Measurements from ENCODE around the gene ELMOD1.

ELMOD1 gene

GRCh38 chr11:107648242-107648641 is 57.3 kb downstream of the ELMOD1 start:
- DNase-seq (ENCODE audit: low spot score): no peak

DNA sequence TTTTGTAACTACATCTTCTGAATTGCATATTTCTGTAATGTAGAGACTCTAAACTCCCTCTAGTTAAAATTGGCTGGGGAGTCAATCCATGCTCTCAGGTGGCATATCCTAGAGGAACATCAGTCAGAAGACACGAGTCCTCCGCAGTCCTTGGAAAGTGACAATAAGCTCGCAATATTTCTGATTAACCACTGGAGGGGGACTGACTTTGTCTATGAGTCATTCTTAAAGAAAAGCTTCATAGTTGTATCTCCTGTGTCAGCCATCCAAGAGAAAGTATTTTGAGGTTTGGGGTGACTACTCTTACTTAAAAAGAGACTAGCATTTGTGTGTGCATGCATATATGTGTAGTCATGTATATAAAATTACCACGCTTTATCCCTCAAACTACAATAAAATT is 60.7 kb downstream of the ELMOD1 start:
- no peak for DNase-seq (ENCODE audit: low spot score)

GRCh38 chr11:107653076-107653475 is 62.1 kb downstream of the ELMOD1 start:
- no peak for DNase-seq (ENCODE audit: low spot score)

DNA sequence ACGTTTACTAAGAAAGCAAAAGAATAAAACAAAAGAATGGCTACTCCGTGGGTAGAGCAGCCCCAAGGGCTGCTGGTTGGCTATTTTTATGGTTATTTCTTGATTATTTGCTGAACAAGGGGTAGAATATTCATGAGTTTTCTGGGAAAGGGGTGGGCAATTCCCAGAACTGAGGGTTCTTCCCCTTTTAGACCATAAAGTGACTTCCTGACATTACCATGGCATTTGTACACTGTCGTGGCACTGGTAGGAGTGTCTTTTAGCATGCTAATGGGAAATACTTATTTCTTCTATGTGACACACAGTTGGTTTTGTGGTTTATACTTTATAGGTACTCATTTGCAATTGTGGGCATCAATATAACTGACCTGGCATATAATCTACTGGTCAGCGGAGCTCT is 64.7 kb downstream of the ELMOD1 start:
- no peak for DNase-seq (ENCODE audit: low spot score)

DNA sequence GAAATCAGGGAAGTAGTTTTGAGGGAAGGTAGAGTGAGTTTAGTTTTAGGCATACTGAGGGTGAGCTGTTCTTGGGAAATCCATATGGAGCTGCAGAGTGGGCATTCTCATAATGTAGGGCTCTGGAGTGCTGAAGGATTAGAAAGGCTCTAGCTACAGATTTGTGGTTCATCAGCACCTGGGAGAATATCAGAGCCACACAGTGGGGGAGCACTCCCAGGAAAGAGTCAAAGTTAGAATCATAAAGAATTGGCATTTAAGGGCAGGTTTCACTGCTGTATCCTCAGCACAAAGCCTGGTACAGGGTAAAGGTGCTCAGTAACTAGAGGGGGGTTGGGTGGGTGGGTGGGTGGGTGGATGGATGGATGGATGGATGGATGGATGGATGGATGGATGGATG is 68.4 kb downstream of the ELMOD1 start:
- DNase-seq (ENCODE audit: low spot score): no peak

DNA sequence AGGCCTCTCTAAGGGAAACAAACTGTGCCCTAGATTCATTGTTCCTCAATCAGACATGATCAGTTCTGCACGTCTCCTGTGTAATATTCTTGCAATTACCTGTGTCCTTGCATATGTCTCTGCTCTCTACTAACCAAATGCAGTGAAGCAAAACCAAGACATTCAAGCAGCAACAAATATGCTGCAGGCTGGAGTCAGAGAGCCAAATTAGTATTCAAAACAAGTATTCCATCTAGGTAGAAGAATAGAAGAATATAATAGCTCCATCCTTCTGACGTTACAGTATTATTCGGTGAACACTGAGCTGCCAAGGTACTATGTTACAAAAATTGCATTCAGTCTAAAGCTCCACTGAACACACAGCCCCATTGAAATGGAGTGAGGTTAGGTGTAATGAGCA is 69.1 kb downstream of the ELMOD1 start:
- no peak for DNase-seq (ENCODE audit: low spot score)

DNA sequence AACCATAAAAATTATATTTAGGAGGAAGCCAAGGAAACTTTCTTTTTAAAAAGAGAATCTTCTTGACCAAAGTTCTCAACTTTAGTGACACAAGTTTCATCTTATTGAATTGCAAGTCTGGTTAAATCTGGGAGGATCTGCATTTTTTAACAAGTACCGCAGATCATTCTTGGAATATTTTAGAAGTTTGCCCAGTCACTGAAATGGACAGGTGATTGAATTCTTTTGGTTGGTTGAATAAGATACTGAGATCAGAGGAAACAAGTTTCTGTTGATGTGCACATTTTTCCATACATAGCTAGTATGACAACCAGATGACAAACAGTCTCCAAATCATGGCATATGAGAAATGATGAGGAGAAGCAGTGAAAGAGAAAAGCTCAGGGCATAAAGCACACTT is 70.7 kb downstream of the ELMOD1 start:
- DNase-seq (ENCODE audit: low spot score): no peak

GRCh38 chr11:107665018-107665417 is 74.1 kb downstream of the ELMOD1 start:
- no peak for DNase-seq (ENCODE audit: low spot score)

GRCh38 chr11:107666911-107667613 is 76.1 kb downstream of the ELMOD1 start:
- no peak for DNase-seq (ENCODE audit: low spot score)

DNA sequence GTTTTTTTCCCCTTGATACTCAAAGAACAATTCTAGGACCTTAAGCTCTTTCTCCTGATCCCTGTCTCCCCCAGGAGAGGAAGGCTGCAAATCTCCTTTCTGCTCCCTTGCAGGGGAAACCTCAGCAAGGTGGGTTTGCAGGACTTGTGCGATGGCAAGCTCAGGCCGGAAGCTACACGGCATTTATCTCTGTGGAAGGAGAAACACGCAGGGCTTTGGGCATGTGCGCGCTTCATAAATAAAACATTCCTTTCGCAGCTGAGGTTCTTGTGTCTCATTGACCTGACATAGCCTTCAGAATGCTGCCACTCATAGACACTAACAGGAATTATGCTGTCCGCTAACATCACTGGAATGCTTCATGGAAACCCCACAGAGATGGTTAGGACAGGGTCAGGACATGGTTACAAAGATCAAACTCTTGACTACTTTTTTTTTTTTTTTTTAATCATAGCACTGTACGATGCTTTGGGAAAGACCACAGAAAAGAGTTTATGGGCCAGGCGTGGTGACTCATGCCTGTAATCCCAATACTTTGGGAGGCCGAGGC is 78.3 kb downstream of the ELMOD1 start:
- DNase-seq (ENCODE audit: low spot score): no peak

DNA sequence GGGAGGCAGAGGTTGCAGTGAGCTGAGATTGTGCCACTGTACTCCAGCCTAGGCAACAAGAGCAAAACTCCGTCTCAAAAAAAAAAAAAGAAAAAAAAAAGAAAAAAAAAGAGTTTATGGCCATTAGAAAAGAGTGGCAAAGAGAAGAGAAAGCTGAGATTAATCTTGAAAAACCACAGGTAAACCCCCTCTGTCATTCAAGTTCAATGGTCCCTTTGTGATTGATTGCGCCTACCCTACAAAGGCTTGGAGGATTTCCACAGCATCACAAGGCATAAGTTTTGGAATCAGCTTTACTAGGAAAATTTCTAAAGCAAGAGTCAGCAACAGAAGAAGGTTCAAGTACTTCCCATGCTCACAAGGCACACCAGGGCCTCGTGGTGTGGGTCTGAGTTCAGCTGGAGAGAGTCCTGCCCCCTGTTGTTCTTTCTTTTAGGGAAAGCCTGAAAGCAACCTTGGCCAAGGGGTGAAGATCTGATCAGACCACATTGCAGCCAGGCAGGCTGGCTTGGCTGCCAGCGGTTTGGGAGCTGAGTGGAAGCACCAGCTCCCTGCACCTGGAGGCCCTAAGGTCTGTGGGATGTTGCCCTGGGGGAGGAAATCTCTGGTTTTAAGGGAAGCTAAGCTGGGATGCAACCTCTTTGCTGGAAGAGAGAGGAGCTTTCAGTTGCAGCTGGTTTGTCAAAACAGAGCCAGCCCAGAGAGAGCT is 79.1 kb downstream of the ELMOD1 start:
- no peak for DNase-seq (ENCODE audit: low spot score)

GRCh38 chr11:107675902-107676301 is 85.0 kb downstream of the ELMOD1 start:
- no peak for DNase-seq (ENCODE audit: low spot score)

DNA sequence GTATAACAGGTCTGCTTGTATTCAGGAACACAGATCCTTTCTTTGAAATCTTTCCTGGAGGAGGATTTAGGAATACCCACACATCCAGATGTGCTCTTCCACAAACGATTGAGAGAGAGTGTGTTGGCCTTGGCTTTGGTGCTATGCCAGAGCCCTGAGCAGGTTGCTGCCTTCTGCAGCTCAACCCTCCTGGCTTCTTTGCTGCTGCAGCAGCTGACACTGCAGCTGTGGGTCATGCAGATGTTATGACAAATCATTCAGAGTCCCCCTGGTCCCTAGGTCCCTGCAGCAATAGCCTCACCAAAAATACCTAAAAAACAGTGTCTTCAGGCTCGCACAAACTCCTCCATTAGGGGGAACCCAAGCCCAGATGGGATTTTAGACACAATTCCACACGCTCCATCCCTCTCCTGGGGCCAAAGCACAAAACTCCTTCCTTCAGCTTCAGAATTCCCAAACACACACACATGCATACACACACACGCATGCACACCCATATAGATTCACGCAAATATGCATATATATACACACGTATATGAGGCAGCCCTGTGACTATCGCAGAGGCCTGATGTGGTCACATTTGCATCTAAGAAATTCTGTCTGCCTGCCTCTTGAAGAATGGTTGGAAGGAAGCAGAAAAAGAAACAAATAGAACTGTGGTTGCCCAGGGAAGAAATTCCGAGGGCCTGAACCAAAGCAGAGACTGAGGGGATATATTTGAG is 85.5 kb downstream of the ELMOD1 start:
- DNase-seq (ENCODE audit: low spot score): no peak

DNA sequence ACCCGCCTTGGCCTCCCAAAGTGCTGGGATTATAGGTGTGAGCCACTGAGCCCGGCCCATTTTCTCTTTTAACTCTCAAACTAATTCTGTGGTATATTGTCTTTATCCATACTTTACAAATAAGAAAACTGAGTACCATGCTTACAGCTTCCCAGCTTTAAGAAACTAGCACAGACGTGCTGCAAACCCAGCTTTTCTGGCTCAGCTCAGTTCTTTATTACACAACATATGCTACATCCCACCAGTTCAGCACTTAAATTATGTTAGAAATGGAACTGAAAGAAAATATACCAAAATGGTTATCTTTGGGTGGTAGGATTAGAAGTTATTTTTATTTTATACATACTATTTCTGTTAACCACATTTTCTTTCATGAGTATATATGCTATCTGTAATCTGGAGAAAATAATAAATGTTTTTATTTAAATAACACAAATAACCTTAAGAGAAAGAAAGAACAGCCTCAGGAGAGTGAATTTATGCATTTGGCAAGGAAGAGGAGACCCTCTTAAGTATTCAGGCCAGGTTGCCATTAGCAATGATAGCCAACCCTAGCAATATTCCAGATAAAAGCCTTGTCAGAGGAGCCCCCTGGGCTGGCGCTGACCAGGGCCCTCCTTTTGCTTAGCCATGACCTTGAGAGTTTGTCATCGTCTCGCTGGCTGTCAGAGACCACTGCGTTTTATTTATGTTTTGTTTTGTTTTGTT is 87.1 kb downstream of the ELMOD1 start:
- DNase-seq (ENCODE audit: low spot score): no peak

- no peak for DNase-seq (ENCODE audit: low spot score)
Measured at GRCh38 chr11:107678632-107678971, 87.7 kb downstream of the ELMOD1 start.

- DNase-seq (ENCODE audit: low spot score): no peak
Measured at GRCh38 chr11:107679255-107680024, 88.5 kb downstream of the ELMOD1 start.

DNA sequence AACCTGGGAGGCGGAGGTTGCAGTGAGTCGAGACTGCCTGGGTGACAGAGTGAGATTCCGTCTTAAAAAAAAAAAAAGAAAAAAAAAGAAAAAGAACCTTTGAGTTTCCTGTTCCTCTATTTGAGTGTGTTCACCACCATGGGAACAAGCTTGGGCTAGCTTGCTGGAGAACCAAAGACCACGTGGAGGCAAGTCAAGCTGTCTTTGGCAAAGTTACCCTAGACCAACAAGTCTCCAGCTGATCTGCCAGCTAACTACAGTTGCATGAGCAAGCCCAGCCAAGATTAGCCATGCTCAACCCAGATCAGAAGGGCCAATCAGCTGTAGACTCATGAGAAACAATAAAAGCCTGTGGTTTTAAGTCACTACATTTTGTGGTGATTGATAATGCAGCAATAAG is 91.2 kb downstream of the ELMOD1 start:
- DNase-seq (ENCODE audit: low spot score): no peak

GRCh38 chr11:107682572-107682971 is 91.6 kb downstream of the ELMOD1 start:
- no peak for DNase-seq (ENCODE audit: low spot score)

- DNase-seq (ENCODE audit: low spot score): no peak
Measured at GRCh38 chr11:107683061-107683460, 92.1 kb downstream of the ELMOD1 start.

DNA sequence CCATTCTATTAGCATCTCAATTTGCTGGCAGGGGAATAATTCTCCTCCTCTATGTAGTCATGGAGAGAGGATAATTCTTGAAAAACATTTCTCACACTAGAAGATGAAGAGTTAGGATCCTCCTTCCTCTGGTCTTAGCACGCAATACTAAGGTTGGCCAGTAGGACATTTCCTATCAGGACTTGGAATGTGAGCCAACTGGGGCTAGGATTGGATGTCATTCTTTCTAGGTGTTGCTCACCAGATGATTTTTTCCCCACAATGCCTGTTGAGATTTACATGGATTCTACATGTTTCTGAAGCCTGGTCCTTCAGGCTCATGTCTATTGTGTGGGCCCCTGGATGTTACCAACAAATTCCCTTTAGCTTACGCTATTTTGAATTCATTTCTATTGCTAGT is 92.9 kb downstream of the ELMOD1 start:
- DNase-seq (ENCODE audit: low spot score): no peak

- no peak for DNase-seq (ENCODE audit: low spot score)
Measured at GRCh38 chr11:107688322-107688918, 97.5 kb downstream of the ELMOD1 start.

Data from hematopoietic multipotent progenitor cell treated with erythropoietin and hydrocortisone succinate and interleukin-3 and kit ligand, for 17 days (in vitro differentiated cells).